Measurements from ENCODE around the gene IMMP2L. TPM values are rescaled to one million over a fixed set of nuclear protein-coding genes. Genes with fewer than 3 reads are reported as not detected.

IMMP2L gene
- total RNA-seq, 1 donor, result 11.6 TPM

- peak in 1 of 3 donors; percentile 59 for DNase-seq (ENCODE audit: low read depth in 2 of 3, low spot score in 2 of 3)
These were observed 329.8 kb downstream of the IMMP2L start for GRCh38 chr7:111232249-111233084.

GRCh38 chr7:111229916-111230315 is 332.4 kb downstream of the IMMP2L start:
- DNase-seq (ENCODE audit: low read depth in 2 of 3, low spot score in 2 of 3), result peak in 1 of 3 donors; percentile 73

GRCh38 chr7:111229181-111229740 is 333.0 kb downstream of the IMMP2L start:
- DNase-seq (ENCODE audit: low read depth in 2 of 3, low spot score in 2 of 3), result no peak

- DNase-seq (ENCODE audit: low read depth in 2 of 3, low spot score in 2 of 3), result no peak
These were observed 333.9 kb downstream of the IMMP2L start for GRCh38 chr7:111228437-111228836.

GRCh38 chr7:111226800-111227199 is 335.5 kb downstream of the IMMP2L start:
- peak in 1 of 3 donors; percentile 17 for DNase-seq (ENCODE audit: low read depth in 2 of 3, low spot score in 2 of 3)

GRCh38 chr7:111224354-111225231 is 337.7 kb downstream of the IMMP2L start:
- peak in 1 of 3 donors; percentile 33 for DNase-seq (ENCODE audit: low read depth in 2 of 3, low spot score in 2 of 3)

- peak in 1 of 3 donors; percentile 59 for DNase-seq (ENCODE audit: low read depth in 2 of 3, low spot score in 2 of 3)
These were observed 338.5 kb downstream of the IMMP2L start for GRCh38 chr7:111223802-111224253.

- no peak for DNase-seq (ENCODE audit: low read depth in 2 of 3, low spot score in 2 of 3)
These were observed 346.7 kb downstream of the IMMP2L start for GRCh38 chr7:111215550-111215949.

- no peak for DNase-seq (ENCODE audit: low read depth in 2 of 3, low spot score in 2 of 3)
These were observed 349.3 kb downstream of the IMMP2L start for GRCh38 chr7:111212857-111213523.

- no peak for DNase-seq (ENCODE audit: low read depth in 2 of 3, low spot score in 2 of 3)
These were observed 351.3 kb downstream of the IMMP2L start for GRCh38 chr7:111210996-111211395.

- DNase-seq (ENCODE audit: low read depth in 2 of 3, low spot score in 2 of 3), result no peak
These were observed 352.2 kb downstream of the IMMP2L start for GRCh38 chr7:111210043-111210442.

GRCh38 chr7:111205251-111205650 is 357.0 kb downstream of the IMMP2L start:
- no peak for DNase-seq (ENCODE audit: low read depth in 2 of 3, low spot score in 2 of 3)

GRCh38 chr7:111202321-111202720 is 360.0 kb downstream of the IMMP2L start:
- no peak for DNase-seq (ENCODE audit: low read depth in 2 of 3, low spot score in 2 of 3)

GRCh38 chr7:111199643-111200042 is 362.6 kb downstream of the IMMP2L start:
- DNase-seq (ENCODE audit: low read depth in 2 of 3, low spot score in 2 of 3), result no peak

GRCh38 chr7:111198255-111198654 is 364.0 kb downstream of the IMMP2L start:
- no peak for DNase-seq (ENCODE audit: low read depth in 2 of 3, low spot score in 2 of 3)

GRCh38 chr7:111196655-111197054 is 365.6 kb downstream of the IMMP2L start:
- no peak for DNase-seq (ENCODE audit: low read depth in 2 of 3, low spot score in 2 of 3)

- DNase-seq (ENCODE audit: low read depth in 2 of 3, low spot score in 2 of 3), result no peak
These were observed 369.5 kb downstream of the IMMP2L start for GRCh38 chr7:111192614-111193413.

- DNase-seq (ENCODE audit: low read depth in 2 of 3, low spot score in 2 of 3), result no peak
These were observed 371.5 kb downstream of the IMMP2L start for GRCh38 chr7:111190804-111191203.

- DNase-seq (ENCODE audit: low read depth in 2 of 3, low spot score in 2 of 3), result no peak
These were observed 377.3 kb downstream of the IMMP2L start for GRCh38 chr7:111184987-111185386.

- DNase-seq (ENCODE audit: low read depth in 2 of 3, low spot score in 2 of 3), result no peak
These were observed 379.0 kb downstream of the IMMP2L start for GRCh38 chr7:111183321-111183720.
